Lower lobe of right lung (tissue), 2 donors: ENCODE results near the gene ASIC5. TPM values are rescaled to one million over a fixed set of nuclear protein-coding genes. Genes with fewer than 3 reads are reported as not detected.

Experiments
- ATAC-seq, 2 donors: fragments of 200-7000 bp; cut with Tn5 transposase; one replicate each; pipeline ENCODE4 v1.9.1; 2020 to 2022; ENCODE audit warnings: mild to moderate bottlenecking in 2 of 2, moderate library complexity in 2 of 2
- DNase-seq: peaks from one replicate; pipeline ENCODE4 v3.0.0-alpha.2; 2020
- H3K27ac ChIP-seq: fragments of 200-600 bp; one replicate; pipeline ENCODE4 v1.8.0; 2022
- H3K27me3 ChIP-seq: fragments of 200-600 bp; one replicate; pipeline ENCODE4 v1.8.0; 2022; ENCODE audit warnings: low read depth
- H3K36me3 ChIP-seq: fragments of 200-600 bp; one replicate; pipeline ENCODE4 v1.8.0; 2022; ENCODE audit warnings: mild to moderate bottlenecking
- H3K4me1 ChIP-seq: fragments of 200-600 bp; one replicate; pipeline ENCODE4 v1.8.0; 2022
- H3K4me3 ChIP-seq: fragments of 200-600 bp; one replicate; pipeline ENCODE4 v1.8.0; 2022; ENCODE audit warnings: mild to moderate bottlenecking
- H3K9me3 ChIP-seq: fragments of 200-600 bp; one replicate; pipeline ENCODE4 v1.8.0; 2022
- intact Hi-C: fragments of 100-400 bp; cut with DNase I; formaldehyde crosslinking; loops from one replicate; pipeline ENCODE4 v1.11.0; 2022
- total RNA-seq: library from RNA; stranded (reverse); fragmentation: NEBNext Ultra II Directional; extraction: Animal tissue kit (Norgen Biotek cat#: 25700); gene quantifications from one replicate; pipeline ENCODE4 v1.2.1, GENCODE V29; 2021
- TF ChIP-seq, protein P1 (sequence below): fragments of 200-600 bp; IDR thresholded peaks from one replicate; pipeline ENCODE4 v1.8.0; 2022; ENCODE audit warnings: antibody characterized with exemption, mild to moderate bottlenecking
- donor health status: DM: no; HTN: yes; CAD: no; lungs with severe emphysema.

Gene ASIC5
- total RNA-seq, 1 donor from 2014 or later: not detected

GRCh38 chr4:155907556-155907955, 41.5 kb upstream of the ASIC5 start:
- Histone ChIP-seq H3K4me3 (no peak overlapping the region), H3K4me1 (no peaks in the 10 kb centered on the region), H3K27ac (no peak overlapping the region), H3K36me3 (no peaks in the 10 kb centered on the region), H3K9me3 (no peaks in the 10 kb centered on the region), H3K27me3 (no peaks in the 10 kb centered on the region)
- no peak for DNase-seq
- TF ChIP-seq, protein P1, sequence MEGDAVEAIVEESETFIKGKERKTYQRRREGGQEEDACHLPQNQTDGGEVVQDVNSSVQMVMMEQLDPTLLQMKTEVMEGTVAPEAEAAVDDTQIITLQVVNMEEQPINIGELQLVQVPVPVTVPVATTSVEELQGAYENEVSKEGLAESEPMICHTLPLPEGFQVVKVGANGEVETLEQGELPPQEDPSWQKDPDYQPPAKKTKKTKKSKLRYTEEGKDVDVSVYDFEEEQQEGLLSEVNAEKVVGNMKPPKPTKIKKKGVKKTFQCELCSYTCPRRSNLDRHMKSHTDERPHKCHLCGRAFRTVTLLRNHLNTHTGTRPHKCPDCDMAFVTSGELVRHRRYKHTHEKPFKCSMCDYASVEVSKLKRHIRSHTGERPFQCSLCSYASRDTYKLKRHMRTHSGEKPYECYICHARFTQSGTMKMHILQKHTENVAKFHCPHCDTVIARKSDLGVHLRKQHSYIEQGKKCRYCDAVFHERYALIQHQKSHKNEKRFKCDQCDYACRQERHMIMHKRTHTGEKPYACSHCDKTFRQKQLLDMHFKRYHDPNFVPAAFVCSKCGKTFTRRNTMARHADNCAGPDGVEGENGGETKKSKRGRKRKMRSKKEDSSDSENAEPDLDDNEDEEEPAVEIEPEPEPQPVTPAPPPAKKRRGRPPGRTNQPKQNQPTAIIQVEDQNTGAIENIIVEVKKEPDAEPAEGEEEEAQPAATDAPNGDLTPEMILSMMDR: no peak
- no peak for ATAC-seq
- intact Hi-C loops: no loop called here

- no peaks in the 10 kb centered on the region for H3K4me1 ChIP-seq
- H3K9me3 ChIP-seq: no peaks in the 10 kb centered on the region
- DNase-seq (no peak), ATAC-seq (no peak)
- no peaks in the 10 kb centered on the region for H3K36me3 ChIP-seq
- no peak overlapping the region for H3K27ac ChIP-seq
- H3K4me3 ChIP-seq: no peak overlapping the region
- TF ChIP-seq, protein P1: no peak
- no peaks in the 10 kb centered on the region for H3K27me3 ChIP-seq
- intact Hi-C loops: no loop called here
Observed at GRCh38 chr4:155906554-155907247, 40.6 kb upstream of the ASIC5 start.

DNA sequence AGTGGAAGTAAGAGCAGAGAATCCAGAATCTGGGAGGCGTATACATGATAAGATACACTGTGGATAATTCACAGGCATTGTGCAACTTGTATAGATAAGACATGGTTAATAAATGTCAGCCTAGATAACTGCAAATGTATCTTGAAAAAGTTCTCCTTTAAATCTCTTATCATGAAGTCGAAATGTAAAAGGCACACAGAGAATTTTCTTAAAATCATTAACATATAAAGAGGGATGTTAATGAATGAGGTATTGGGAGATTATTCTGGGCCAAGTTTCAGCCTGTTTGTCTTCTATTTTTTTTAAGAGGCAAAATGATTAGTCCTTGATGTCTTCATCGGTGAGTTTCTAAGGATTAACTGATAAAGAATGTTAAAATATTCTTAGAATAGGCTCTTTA, 38.3 kb upstream of the ASIC5 start:
- ATAC-seq: no peak
- TF ChIP-seq, protein P1: no peak
- H3K27ac ChIP-seq: no peak overlapping the region
- H3K36me3 ChIP-seq: no peaks in the 10 kb centered on the region
- no peaks in the 10 kb centered on the region for H3K9me3 ChIP-seq
- no peaks in the 10 kb centered on the region for H3K4me1 ChIP-seq
- intact Hi-C loops: no loop called here
- DNase-seq: no peak
- no peaks in the 10 kb centered on the region for H3K27me3 ChIP-seq
- no peak overlapping the region for H3K4me3 ChIP-seq

DNA sequence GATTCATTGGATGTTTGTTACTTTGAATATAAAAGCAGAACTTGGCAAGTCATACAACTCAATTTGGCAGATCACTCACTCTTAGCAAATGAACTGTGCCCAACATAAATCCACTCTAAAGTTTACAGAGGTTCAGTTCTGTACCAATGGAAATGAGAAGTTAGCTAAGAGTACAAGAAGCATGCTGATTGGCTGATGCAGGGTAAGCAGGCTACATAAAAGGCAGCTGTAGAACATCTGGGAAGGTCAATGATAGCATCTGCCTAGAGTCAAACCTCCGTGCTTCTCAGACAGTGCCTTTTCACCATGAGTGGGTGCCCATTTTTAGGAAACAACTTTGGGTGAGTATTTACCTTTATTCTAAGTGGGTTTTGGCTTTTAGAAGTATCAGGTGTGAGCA, 37.4 kb upstream of the ASIC5 start, which contains the start of gene TDO2:
TDO2 (plus strand) TSS at position 244 of the 400 bp plus-strand sequence; CDS start at position 307, 63 bp downstream.
- Histone ChIP-seq H3K27me3 (no peaks in the 10 kb centered on the region), H3K36me3 (no peaks in the 10 kb centered on the region), H3K27ac (no peak within 1 kb of the TSS), H3K4me3 (no peak within 1 kb of the TSS), H3K4me1 (no peaks in the 10 kb centered on the region), H3K9me3 (no peaks in the 10 kb centered on the region)
- no peak for DNase-seq
- TF ChIP-seq, protein P1: no peak
- intact Hi-C loops: no loop called here
- no peak for ATAC-seq

GRCh38 chr4:155901013-155901412, 34.9 kb upstream of the ASIC5 start:
- DNase-seq: no peak
- Histone ChIP-seq H3K9me3 (no peaks in the 10 kb centered on the region), H3K4me3 (no peak overlapping the region), H3K27me3 (no peaks in the 10 kb centered on the region), H3K36me3 (no peaks in the 10 kb centered on the region), H3K4me1 (no peaks in the 10 kb centered on the region), H3K27ac (no peak overlapping the region)
- intact Hi-C loops: no loop called here
- no peak for ATAC-seq
- TF ChIP-seq, protein P1: no peak
